ENCODE results near the gene MYO9A.

Gene MYO9A

GRCh38 chr15:71779073-71779797, 338.7 kb downstream of the MYO9A start:
- DNase-seq = no peak

- no peak for DNase-seq
These were observed 340.6 kb downstream of the MYO9A start for GRCh38 chr15:71777216-71777943.

GRCh38 chr15:71776304-71776703, 341.6 kb downstream of the MYO9A start:
- no peak for DNase-seq

GRCh38 chr15:71775856-71776255, 342.1 kb downstream of the MYO9A start:
- DNase-seq = no peak

GRCh38 chr15:71773206-71773859, 344.6 kb downstream of the MYO9A start:
- DNase-seq = no peak
